GM18907 (cell line): ENCODE data around the gene TPP2.

Source experiments
- ATAC-seq: cut with Tn5 transposase; IDR thresholded peaks from one replicate; pipeline ENCODE4 v1.9.1; 2021; ENCODE audit warnings: mild to moderate bottlenecking, moderate library complexity; ENCODE audit not compliant: unreplicated experiment

TPP2 gene

DNA sequence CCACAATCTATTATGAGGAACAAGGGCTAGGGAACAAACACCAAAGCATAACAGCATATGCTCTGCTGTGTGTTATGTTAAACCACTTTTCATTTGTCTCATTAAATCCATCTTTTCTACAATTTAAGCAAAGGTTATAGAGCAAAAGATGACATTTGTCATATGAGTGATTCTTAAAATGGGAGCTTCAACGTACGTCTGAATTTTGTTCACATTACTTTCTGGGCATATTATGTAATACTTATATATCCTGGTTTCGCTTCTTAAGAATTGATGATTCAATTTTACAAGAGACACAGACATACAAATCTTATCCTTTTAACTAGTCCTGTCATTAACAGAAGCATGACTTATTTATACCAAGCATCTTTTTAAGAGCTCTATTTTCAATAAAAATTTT is 3.3 kb upstream of the TPP2 start:
- ATAC-seq: no peak

GRCh38 chr13:102597029-102597961 is 509 bp downstream of the TPP2 start:
- peak; percentile 28 for ATAC-seq

DNA sequence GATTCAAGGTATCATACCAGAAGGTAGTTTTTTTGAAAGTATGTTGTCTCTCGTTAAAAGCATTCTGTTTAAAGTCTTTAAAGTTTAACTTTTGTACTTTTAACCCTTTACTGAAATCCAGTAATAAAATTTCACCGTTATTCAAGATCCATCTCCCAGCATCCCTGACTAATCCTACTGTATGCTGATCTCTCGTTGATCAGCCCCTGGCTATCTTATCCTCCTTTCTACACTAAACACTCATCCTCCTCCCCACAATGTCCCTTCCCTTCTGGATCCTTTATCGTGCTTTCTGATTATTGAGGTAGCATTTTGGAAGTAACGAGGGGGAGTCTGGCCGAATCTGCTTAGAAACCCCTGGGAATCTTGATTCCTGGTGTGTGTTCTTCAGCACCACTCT is 1.3 kb downstream of the TPP2 start:
- ATAC-seq: no peak

- ATAC-seq: no peak
Observed at GRCh38 chr13:102599426-102600012, 2.7 kb downstream of the TPP2 start.

DNA sequence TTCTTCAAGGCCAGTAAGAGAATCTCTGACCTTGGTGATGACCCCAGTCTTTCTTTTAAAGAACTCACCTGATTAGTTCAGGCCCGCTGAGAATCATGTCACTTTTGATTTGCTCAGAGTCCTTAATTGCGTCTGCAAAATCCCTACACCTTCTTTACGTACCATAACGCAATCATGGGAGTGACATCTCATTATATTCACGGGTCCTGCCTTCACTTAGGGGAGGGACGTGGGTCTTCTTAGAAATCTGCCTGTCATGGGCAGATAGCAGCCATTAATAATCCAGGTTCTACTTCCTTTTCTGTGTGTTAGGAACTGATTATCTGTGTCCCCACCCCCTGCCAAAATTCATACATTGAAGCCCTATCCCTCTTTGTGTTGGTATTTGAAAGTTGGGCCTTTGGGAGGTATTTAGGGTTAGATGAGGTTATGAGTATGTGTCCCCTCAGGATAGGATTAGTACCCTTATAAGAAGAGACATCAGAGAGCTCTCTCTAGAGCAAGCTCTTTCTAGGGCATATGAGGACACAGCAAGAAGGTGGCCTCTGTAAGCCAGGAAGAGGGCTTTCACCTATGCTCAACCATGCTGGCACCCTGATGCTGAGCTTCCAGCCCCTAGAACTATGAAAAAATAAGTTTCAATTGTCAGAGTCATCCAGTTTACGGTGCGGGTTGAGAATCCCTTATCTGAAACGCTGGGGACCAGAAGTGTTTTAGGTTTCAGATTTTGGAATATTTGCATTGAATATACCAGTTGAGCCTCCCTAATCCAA is 9.9 kb downstream of the TPP2 start:
- ATAC-seq: no peak

DNA sequence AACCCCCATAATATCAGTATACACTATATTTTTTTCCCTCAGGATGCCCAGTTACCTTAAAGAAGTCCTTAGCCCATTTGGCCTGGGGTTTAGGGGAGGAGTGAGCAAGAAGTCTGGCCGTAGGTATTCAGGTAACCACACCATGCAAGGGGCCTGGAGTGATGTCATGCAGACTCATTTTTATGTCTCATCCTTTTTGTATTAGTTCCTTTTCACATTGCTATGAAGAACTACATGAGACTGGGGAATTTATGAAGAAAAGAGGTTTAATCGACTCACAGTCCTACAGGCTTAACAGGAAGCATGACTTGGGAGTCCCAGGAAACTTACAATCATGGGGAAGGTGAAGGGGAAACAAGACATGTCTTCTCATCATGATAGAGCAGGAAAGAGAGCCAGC is 12.2 kb downstream of the TPP2 start:
- ATAC-seq: no peak

- no peak for ATAC-seq
Observed at GRCh38 chr13:102609696-102610095, 12.9 kb downstream of the TPP2 start.

DNA sequence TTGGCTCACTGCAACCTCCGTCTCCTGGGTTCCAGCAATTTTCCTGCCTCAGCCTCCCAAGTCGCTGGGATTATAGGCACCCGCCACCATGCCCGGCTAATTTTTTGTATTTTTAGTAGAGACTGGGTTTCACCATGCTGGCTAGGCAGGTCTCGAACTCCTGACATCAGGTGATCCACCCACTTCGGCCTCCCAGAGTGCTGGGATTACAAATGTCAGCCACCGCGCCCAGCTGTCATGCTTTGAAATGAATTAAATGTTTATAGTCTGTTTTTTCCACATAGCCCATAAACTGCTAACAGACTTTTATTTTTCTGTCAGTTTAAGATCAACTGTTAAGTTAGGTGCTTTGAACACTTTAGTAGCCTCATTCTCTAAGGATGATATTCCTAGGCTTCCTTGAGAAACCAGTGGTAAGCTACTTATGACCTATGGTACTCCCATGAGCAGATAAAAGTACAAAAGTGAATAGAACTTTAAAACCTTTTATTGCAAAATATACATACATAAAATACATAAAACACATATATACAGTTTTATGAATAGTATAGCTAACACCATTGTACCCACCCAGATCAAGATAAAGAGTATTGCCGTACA is 13.6 kb downstream of the TPP2 start:
- ATAC-seq: no peak

- no peak for ATAC-seq
Observed at GRCh38 chr13:102617697-102618350, 21.0 kb downstream of the TPP2 start.

DNA sequence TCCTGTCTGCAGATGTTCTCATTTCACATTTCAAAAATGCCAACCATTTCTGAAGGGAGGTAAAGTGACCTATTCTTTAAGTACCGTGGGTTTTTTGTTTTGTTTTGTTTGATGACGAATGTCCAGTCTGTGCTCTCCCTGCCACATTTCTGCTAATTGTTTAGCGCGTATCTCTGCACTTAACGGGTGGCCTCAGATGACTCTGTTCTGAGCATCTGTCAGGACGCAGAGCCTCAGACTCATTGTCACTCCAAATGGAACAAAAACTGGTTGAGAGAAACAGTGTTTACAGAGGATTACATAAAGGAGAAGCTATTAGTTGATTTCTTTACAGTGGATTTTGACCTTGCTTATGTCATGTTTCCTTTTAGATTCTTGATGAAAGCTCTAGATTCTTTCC is 23.7 kb downstream of the TPP2 start:
- ATAC-seq: no peak

DNA sequence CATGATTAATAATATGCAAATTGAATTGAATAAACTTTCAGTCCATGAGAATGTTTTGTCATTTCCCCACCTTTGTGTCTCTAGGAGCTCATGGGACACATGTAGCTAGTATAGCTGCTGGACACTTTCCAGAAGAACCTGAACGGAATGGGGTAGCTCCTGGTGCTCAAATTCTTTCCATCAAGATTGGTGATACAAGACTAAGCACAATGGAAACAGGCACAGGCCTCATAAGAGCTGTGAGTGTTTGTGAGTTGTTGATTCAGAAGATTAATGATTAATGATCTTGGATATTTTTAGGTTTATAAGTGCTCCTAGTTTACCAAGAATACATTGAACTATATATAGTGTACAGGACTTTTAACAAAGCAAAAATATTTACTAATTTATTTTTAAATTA is 30.1 kb downstream of the TPP2 start:
- no peak for ATAC-seq

DNA sequence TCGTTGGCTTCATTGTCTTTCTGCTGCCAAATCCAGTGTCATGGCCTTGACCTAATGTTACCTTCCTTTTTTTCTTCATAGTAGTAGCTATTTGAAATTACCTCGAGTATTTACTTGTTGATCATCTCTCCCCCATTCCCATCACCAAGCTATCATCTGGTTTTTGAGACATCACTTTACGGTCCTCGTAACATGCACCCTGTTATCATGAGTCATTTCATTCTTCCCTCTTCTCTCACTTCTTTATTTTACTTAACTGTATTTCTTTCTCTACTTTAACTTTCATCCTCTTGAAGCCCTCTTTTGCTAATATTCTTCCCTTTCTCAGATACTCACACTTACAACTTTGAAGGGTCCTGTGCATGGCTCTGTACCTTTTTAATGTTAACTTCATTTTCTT is 31.8 kb downstream of the TPP2 start:
- ATAC-seq: no peak

GRCh38 chr13:102631198-102631597 is 34.4 kb downstream of the TPP2 start:
- ATAC-seq: no peak

GRCh38 chr13:102638741-102639140 is 42.0 kb downstream of the TPP2 start:
- no peak for ATAC-seq

- ATAC-seq: no peak
Observed at GRCh38 chr13:102642029-102642428, 45.2 kb downstream of the TPP2 start.

GRCh38 chr13:102642475-102642874 is 45.7 kb downstream of the TPP2 start:
- ATAC-seq: no peak

GRCh38 chr13:102643656-102644055 is 46.9 kb downstream of the TPP2 start:
- ATAC-seq: no peak

DNA sequence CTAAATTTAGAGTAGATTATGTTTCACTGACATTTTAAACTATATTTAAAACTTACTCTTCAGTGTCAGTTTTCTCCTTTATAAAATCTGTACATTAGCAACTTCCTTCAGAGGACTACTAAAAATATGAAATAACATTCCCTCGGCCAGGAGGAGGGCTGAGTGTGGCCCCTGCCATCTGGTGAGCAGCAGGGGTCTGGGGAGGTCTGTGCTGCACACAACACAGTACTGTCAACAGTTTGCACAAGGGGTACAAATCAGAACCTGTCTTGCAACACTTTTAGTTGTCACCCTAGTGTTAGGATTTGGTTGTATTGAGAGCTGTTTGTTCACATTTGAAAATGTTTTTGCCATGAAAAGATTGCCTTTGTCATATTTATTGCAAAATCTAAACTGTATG is 48.9 kb downstream of the TPP2 start:
- ATAC-seq: no peak

GRCh38 chr13:102648046-102648445 is 51.3 kb downstream of the TPP2 start:
- no peak for ATAC-seq

DNA sequence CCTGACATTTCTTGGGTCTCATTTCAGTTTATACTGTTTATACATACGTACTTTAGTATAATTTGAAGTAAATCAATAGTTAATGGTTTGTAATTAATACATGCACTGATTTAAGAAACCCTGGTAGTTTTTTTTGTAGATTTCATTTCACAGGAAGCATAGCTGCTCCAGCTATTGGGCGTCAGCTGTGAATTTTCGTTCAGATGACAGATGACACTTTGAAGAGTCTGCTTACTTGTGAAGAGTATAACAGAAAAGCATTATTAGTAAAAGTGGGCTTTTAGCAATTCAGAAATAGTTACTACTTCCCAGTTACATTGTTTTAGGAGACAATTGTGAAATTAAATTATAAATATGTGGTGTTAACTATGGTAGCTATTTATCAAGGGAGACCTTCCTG is 53.7 kb downstream of the TPP2 start:
- ATAC-seq: no peak

DNA sequence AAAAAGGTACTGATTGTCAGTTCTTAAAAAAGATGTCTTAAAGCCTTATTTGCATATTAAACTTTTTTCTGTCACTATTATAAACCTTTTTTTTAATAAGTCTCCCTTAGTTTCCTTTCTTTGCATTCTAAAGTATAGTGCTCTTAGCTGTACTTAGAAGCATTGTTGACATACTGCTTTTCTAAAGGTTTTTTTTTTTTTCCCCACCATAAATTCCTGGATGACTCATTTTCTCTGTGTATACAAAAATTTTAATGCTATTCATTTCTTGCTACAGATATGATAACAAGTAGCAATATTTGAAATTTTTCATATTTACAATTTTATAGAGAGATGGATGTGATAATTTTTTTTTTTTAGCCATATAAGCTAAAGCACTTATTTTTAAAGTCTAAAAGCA is 54.6 kb downstream of the TPP2 start:
- ATAC-seq: no peak
